Left ventricle myocardium inferior (tissue), 1 donor: ENCODE data around the gene DUSP10. TPM values are rescaled to one million over a fixed set of nuclear protein-coding genes. Genes with fewer than 3 reads are reported as not detected.
A peak's percentile ranks its signal among the peaks of the same experiment; 100 is the strongest.

ENCODE experiments used
- DNase-seq: peaks from one replicate; pipeline ENCODE4 v3.0.0-alpha.2; 2020
- H3K27ac ChIP-seq: fragments of 200-600 bp; replicated peaks from 2 replicates; pipeline ENCODE4 v1.8.0; 2021
- H3K27me3 ChIP-seq: fragments of 200-600 bp; 2 replicates; pipeline ENCODE4 v1.8.0; 2021; ENCODE audit warnings: low read depth
- H3K36me3 ChIP-seq: fragments of 200-600 bp; 2 replicates; pipeline ENCODE4 v1.8.0; 2021
- H3K4me1 ChIP-seq: fragments of 200-600 bp; 2 replicates; pipeline ENCODE4 v1.8.0; 2021
- H3K4me3 ChIP-seq: fragments of 200-600 bp; 2 replicates; pipeline ENCODE4 v1.8.0; 2021; ENCODE audit warnings: mild to moderate bottlenecking, moderate library complexity
- H3K9me3 ChIP-seq: fragments of 200-600 bp; replicated peaks from 2 replicates; pipeline ENCODE4 v1.8.0; 2021
- CTCF ChIP-seq: fragments of 200-600 bp; IDR thresholded peaks from 2 replicates; pipeline ENCODE4 v1.8.0; 2021; ENCODE audit warnings: antibody characterized with exemption, mild to moderate bottlenecking, borderline replicate concordance
- intact Hi-C: fragments of 100-400 bp; cut with micrococcal nuclease; formaldehyde crosslinking; loops from one replicate; pipeline ENCODE4 v1.11.0; 2022
- long read RNA-seq: library from polyadenylated mRNA; unstranded; transcript quantifications from one replicate; pipeline ENCODE4 v2.0.0, GENCODE V29; 2021
- total RNA-seq: library from RNA; stranded (reverse); fragmentation: NEBNext Ultra II Directional; extraction: Animal tissue kit (Norgen Biotek cat#: 25700); gene quantifications from one replicate; pipeline ENCODE4 v1.2.1, GENCODE V29; 2021
- donor health status: DM: no; HTN: yes; CAD: no; lungs with severe emphysema.

The DUSP10 gene
- 4.6 TPM for total RNA-seq
- long read RNA-seq, transcript DUSP10-201 (4 exons, 2,676 nt), result major isoform, 6 of 7 reads
- long read RNA-seq, partial matches to known transcripts, result 1 of 7 reads
- long read RNA-seq, other reads (novel, unspliced or antisense), result 0 of 7 reads

GRCh38 chr1:221741703-221742554 lies at the start of gene DUSP10:
TSS of gene DUSP10 (minus strand) at chr1:221742089. CDS start at chr1:221739744, 2,345 bp downstream.
- intact Hi-C loops, result loop anchor here (10.0 kb wide), 1 partner anchor 197 kb away; no protein-coding TSS in a partner anchor
- no peak for TF ChIP-seq CTCF
- peak within 1 kb of the TSS; percentile 80 for H3K4me3 ChIP-seq

DNA sequence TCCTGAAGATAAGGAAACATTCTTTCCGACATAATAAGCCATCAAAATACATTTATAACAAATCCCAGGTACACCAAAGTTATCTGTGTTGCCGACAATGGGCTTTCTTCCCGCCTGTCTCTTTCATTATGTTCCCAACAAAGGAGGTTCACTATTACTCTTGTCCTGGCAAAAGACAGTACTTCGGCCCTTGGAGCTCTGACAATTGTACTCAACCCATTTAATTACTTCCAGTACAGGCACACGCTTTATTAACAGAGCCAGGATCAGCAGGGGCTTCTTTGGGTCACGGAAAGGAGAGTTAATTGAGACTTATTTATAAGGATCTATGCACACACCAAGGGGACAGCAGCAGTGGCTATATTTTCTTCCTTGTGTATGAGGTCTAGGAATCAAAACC lies 46.6 kb upstream of the DUSP10 start:
- H3K4me1 ChIP-seq, result no peaks in the 10 kb centered on the region
- DNase-seq, result no peak
- intact Hi-C loops, result no loop called here
- H3K27ac ChIP-seq, result no peak overlapping the region
- H3K9me3 ChIP-seq, result no peaks in the 10 kb centered on the region
- no peak overlapping the region for H3K4me3 ChIP-seq
- no peaks in the 10 kb centered on the region for H3K36me3 ChIP-seq
- H3K27me3 ChIP-seq, result peaks cover 5% of the 10 kb centered on the region
- no peak for TF ChIP-seq CTCF

More at GRCh38 chr1:221741703-221742554, at the start of gene DUSP10:
- peak within 1 kb of the TSS; percentile 98 for H3K27ac ChIP-seq
- H3K27me3 ChIP-seq, result no peaks in the 10 kb centered on the region
- no peaks in the 10 kb centered on the region for H3K9me3 ChIP-seq
- H3K4me1 ChIP-seq, result peaks cover 38% of the 10 kb centered on the region
- DNase-seq, result peak; percentile 98
- H3K36me3 ChIP-seq, result peaks cover 5% of the 10 kb centered on the region

GRCh38 chr1:221786647-221787046 lies 44.8 kb upstream of the DUSP10 start:
- no peaks in the 10 kb centered on the region for H3K4me1 ChIP-seq
- no peak for DNase-seq
- H3K9me3 ChIP-seq, result no peaks in the 10 kb centered on the region
- H3K4me3 ChIP-seq, result no peak overlapping the region
- H3K36me3 ChIP-seq, result no peaks in the 10 kb centered on the region
- H3K27ac ChIP-seq, result no peak overlapping the region
- intact Hi-C loops, result no loop called here
- H3K27me3 ChIP-seq, result peaks cover 5% of the 10 kb centered on the region
- no peak for TF ChIP-seq CTCF

GRCh38 chr1:221783936-221784335 lies 42.0 kb upstream of the DUSP10 start:
- intact Hi-C loops, result no loop called here
- no peak for DNase-seq
- Histone ChIP-seq H3K36me3 (no peaks in the 10 kb centered on the region), H3K4me3 (no peak overlapping the region), H3K4me1 (no peaks in the 10 kb centered on the region), H3K27ac (no peak overlapping the region), H3K27me3 (peaks cover 5% of the 10 kb centered on the region), H3K9me3 (no peaks in the 10 kb centered on the region)
- TF ChIP-seq CTCF, result no peak

- intact Hi-C loops, result no loop called here
- TF ChIP-seq CTCF, result no peak
- H3K4me1 ChIP-seq, result no peaks in the 10 kb centered on the region
Measured at GRCh38 chr1:221783437-221783836, 41.5 kb upstream of the DUSP10 start.

More at GRCh38 chr1:221783437-221783836, 41.5 kb upstream of the DUSP10 start:
- H3K27ac ChIP-seq, result no peak overlapping the region
- H3K27me3 ChIP-seq, result peaks cover 5% of the 10 kb centered on the region
- H3K9me3 ChIP-seq, result no peaks in the 10 kb centered on the region
- H3K4me3 ChIP-seq, result no peak overlapping the region
- no peaks in the 10 kb centered on the region for H3K36me3 ChIP-seq
- DNase-seq, result no peak
